GM08714 (cell line): ENCODE results near the gene GUK1.

Experiments used
- H3K4me3 ChIP-seq: fragments of 200-500 bp; sonication (Bioruptor generic); 2 replicates; pipeline ENCODE4 v1.5.1; 2014; ENCODE audit warnings: mild to moderate bottlenecking, low read length, inconsistent platforms
- ZNF274 ChIP-seq: IDR thresholded peaks from 2 replicates; pipeline ENCODE4 v1.6.1; 2012; ENCODE audit warnings: mild to moderate bottlenecking, low read depth, low read length

GUK1 gene

DNA sequence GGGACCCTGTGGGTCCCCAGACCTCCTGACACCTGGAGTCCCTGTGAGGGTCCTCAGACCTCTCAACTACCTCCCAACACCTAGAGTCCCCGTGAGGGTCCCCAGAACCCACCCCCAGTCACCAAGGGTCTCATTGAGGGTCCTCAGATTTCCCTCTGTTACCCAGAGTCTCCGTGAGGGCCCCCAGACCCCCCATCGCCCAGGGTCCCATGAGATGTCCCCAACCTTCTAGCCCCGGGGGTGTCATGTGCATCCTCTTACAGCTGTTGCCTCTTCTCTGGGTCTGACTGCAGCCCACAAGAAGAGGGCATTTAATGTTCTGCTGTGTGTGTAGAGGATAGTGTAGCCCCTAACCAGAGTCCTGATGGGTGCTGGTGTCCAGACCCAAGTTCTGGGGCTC, 7.7 kb downstream of the GUK1 start:
- TF ChIP-seq ZNF274, result no peak
- H3K4me3 ChIP-seq, result no peak overlapping the region

DNA sequence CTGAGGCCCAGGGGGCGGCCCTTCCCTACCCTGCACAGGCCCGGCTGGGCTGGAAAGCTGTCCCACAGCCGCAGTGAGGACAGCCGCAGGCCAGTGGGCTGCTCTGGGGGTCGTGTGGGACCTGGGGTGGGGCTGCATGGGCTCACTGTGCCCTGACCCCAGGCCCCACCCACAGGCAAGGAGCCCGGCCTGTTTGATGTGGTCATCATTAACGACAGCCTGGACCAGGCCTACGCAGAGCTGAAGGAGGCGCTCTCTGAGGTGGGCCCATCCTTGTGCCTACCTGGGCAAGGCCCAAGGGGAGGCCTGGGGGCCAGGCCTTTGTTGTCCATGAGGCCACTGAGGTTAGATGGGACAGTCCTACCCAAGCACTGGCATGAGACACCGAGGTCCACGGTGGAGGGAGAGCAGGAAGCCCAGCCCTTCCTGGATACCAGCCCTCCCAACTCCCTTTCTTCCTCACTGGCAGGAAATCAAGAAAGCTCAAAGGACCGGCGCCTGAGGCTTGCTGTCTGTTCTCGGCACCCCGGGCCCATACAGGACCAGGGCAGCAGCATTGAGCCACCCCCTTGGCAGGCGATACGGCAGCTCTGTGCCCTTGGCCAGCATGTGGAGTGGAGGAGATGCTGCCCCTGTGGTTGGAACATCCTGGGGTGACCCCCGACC, 8.2 kb downstream of the GUK1 start:
- TF ChIP-seq ZNF274, result no peak
- H3K4me3 ChIP-seq, result no peak overlapping the region

DNA sequence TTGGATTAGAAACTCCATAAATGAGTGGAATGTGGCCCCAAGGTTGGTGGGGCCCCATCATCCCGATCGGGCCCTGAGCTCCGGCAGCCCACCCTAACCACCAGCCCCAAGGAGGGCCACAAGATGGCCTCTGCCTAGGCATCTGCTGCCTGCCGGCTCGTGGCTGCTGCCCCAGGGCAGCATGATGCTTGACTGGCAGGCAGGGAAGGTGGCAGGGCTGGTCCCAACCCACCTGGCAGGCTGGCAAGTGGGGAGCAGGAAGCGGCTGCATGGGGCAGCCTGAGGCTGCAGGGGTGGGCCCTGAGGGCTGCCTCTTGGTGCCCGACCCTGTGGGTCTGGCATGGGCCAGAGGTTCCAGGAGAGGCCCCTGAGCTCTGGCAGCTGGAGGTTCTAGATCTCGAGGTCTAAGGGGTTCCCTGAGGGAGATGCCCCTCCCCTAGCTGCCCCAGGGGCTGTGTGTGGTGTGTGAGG, 8.9 kb downstream of the GUK1 start:
- no peak overlapping the region for H3K4me3 ChIP-seq
- TF ChIP-seq ZNF274, result no peak

DNA sequence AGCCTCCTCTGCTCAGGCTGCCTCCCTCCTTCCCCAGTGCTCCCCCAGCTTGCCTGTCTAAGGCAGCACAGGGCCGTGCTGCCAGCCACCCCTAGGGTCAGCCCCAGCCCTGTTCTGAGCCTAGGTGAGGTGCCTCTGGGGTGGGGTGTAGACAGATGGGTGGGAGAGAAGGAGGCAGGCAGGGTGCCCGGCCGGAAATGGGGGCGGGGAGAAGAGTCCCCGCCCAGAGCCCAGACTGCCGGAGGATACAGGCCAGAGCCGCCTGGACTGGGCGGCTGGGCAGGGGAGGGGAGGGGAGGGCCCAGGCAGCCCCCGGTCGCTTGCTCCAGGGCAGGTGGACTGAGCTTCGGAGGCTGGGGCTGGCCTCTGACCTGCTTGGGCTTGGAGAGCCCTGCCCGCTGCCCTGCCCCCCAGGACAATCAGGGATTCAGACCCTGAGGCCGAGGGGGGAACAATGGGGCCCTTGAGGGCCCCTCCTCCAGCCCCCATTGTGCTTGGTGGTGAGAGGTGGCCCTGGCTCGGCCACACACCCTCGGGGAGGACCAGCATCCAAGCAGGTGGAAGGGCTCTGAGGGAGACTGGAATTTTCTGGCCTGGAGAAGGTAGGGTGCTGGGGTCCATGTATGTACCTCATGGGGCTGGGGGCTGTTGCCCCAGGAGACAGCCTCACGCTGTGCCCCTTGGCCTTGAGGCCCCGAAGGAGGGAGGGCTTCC, 9.5 kb downstream of the GUK1 start, which contains the start of gene GJC2:
TSS of gene GJC2 (plus strand) at position 525 of the 714 bp plus-strand sequence. CDS start 7,829 bp downstream, outside the sequence.
- no peak within 1 kb of the TSS for H3K4me3 ChIP-seq

DNA sequence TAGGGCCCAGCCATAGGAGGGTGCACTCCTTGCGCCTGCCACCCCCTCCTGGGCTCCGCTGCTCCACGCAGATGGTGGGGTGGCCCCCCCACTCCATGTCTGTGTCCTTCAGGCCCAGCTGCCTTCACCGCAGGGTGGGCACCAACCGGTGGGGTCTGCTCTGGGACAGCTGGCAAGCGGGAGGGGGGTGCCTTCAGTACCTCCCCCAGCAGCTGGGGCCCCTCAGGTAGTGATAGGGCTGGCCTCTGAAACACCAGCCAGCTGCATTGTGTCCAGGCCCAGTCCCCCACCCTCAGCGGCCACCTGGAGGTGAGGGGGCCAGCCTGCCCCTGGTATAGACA, 10.0 kb downstream of the GUK1 start:
- TF ChIP-seq ZNF274, result no peak
- H3K4me3 ChIP-seq, result no peak overlapping the region

More for the DNA sequence above, 9.5 kb downstream of the GUK1 start, which contains the start of gene GJC2:
- TF ChIP-seq ZNF274, result no peak

DNA sequence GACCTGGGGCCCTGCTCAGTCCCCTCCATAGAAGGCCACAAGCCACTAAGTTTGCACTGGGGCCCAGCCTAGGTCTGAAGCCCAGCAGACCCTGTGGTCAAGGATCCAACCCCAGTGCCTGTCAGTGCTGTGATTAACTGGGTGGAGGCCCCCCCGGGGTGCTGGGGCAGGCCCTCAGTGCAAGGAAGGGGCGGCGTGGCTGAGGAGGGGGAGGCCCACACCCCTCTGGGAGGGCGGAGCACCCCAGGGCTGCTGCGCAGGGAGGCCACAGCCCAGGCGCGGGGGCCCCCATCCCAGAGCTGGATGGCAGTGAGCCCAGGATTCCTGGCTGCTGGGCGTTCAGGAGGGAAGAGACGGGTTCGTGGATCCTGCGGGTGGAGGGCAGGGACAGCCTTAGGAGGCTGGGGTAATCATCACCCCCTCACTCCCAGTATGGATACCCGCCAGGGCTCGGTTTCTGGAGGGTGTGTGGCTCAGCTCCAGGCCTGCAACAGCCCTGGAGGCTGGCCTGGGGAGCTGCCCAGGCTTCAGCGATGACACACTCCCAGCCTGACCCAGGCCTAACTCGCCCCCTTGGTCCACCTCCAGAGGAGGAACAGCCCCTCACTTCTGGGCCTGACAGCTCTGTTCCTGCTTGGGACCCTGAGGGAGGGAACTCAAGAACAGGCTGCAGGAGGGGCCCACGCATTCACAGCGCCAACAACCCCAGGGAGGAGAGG, 10.5 kb downstream of the GUK1 start:
- H3K4me3 ChIP-seq, result no peak overlapping the region
- TF ChIP-seq ZNF274, result no peak

DNA sequence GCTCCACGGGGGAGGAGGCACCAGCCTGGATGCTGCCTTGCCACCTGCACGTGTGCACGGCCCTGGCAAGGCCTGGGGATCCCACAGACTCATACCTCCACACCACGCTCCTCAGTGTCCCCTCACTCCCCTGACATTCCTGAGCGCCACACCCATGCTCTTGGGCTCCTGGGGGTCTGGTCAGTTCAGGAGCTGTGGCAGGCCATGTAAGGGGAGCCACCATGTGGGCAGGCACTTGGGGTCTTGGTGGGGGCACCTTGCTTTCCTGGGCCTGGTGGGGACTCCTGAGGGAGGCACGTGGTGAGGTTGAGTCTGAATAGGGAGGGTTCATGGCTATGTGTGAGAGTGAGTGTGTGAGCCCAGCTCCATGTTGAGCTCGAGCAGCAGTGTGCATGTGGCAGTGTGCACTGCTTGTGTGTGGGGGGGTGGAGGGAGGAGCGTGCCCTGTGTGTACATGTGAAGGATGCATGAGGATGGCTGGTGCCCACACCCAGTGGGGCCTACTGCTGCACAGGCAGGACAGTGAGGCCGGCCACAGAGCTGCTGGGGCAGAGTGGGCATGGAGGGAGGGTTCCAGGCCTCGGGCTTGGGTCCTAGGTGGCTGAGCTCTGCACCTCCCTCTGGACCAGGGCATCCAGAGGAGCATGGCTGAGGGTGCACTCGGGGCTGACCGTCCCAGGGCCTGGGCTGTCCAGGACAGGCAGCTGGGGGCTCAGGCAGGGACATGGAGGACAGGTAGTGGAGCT, 11.3 kb downstream of the GUK1 start:
- no peak for TF ChIP-seq ZNF274
- H3K4me3 ChIP-seq, result no peak overlapping the region

DNA sequence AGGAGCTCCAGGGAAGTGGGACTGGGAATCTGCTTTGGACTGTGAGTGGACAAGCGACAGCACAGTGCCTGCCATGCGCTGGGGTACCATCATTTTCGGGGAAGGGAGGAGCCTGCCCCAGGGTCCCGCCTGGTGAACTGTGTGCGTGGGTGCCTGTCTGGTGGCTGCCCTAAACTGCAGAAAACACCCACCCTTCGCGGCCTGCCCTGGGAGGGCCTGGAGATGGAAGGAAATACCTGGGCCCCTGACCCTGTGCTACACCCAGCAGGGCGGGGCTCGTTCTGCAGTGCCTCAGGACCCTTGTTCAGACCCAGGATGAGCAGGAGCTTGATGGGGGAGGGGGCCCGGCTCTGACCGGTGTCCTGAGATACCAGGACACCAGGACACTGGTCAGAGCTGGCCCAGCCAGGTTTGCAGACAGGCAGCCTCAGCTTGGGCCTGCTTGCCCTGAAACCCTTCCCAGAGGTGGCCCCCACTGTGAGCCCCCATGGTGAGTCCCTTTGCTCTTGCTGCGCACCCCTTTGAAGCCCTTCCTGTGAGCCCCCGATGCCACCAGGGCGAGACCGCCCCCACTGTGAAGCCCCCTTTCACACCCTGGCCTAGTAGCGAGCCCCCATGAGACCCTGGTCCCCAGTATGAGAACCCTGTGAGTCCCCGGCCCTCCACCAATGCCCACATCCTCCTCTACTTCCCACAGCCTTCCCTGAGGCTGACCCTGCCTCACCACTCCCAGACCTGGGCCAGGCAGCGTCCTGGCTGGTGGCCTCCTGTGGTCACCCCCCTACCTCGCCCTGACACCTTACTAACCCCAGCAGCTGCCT, 12.2 kb downstream of the GUK1 start:
- no peak for TF ChIP-seq ZNF274
- no peak overlapping the region for H3K4me3 ChIP-seq

DNA sequence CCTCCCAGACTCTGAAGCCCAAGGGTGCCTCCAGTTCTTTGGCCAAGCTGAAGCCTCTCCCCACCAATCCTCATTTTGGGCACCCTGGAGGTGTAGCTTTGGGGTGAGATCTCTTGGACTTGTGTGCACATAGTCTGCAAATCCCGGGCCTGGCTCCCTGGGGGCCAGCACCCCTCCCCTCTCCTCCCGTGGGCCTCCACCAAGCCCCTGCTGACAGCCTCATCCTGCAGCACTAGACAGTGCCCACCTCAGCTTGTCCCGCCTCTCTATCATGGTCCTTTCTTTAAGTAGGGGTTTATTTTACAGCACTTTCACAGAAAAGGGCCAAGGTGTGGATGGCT, 12.8 kb downstream of the GUK1 start:
- no peak overlapping the region for H3K4me3 ChIP-seq
- no peak for TF ChIP-seq ZNF274

DNA sequence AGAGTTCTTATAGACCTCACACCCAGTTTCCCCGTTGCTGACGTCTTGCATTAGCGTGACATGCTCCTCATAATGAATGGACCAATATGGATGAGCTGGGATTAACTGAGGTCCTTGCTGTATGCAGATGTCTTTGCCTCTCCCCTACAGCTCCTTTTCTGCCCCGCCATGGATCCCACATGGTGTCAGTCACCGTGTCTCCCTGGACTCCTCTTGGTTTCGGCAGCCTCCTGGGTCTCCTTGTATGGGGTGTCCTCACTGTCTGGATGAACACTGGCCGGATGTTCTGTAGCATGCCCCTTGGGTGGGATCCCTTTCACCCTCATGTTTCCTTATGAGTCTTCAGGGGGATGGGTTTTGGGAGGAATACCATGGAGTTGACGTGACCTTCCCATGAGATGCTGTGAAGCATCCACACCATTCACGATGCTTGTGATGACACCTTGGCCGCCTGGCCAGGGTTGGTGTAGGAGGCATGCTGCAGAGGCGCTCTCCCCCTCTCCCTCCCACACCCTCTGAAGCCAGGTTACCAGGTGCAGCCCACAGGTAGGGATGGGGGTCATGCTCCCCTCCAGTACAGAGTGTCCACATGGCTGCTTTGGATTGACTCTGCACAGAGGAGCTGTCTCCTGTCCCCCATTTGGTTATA, 14.1 kb downstream of the GUK1 start:
- TF ChIP-seq ZNF274, result no peak
- no peak overlapping the region for H3K4me3 ChIP-seq

DNA sequence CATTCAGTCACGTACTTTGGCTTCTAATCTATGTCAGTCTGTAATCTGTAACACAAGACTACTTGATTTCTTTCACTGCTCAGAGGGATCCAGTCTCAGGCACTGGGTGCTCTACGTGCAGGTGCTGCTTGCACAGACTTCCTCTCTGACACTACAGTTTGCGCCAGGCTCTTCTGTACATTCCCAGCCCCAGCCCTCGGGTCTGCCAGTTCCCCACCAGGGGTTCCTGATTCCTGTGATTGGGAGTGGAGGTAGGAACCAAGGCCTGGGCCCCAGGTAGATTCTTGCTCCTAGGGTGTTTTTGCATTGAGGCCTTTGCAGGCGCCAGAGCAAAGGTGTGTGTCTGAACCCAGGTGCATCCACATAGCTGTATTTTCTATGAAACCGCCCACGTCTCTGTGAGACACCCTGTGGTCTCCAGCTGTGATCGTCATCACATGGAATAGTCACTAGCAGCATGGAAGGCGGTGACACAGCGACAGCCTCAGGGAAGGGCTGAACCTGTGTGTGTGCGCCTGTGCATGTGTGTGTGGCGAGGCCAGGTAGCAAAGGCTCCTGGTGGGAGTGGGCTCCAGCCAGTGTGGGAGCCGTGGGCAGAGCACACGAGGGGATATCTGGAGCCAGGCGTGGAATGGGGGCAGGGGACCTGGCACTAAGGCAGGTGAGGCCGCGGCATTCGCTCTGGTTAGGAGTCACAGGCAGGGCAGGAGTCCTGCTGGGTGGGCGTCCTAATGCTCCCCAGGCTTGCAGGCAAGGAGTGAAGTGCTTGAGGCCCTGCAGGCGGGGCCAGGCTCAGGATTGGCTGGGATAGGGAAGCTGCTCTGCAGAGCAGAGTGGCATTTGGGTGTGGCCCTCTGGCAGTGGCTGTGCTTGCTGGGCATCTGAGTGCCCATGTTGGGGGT, 14.8 kb downstream of the GUK1 start:
- no peak overlapping the region for H3K4me3 ChIP-seq

More for the DNA sequence above, 14.8 kb downstream of the GUK1 start:
- no peak for TF ChIP-seq ZNF274
